Measurements from ENCODE around the gene LRIG2.

LRIG2 gene

GRCh38 chr1:113029822-113030221 is 43.2 kb upstream of the LRIG2 start (continued):
- TF ChIP-seq, protein P1, sequence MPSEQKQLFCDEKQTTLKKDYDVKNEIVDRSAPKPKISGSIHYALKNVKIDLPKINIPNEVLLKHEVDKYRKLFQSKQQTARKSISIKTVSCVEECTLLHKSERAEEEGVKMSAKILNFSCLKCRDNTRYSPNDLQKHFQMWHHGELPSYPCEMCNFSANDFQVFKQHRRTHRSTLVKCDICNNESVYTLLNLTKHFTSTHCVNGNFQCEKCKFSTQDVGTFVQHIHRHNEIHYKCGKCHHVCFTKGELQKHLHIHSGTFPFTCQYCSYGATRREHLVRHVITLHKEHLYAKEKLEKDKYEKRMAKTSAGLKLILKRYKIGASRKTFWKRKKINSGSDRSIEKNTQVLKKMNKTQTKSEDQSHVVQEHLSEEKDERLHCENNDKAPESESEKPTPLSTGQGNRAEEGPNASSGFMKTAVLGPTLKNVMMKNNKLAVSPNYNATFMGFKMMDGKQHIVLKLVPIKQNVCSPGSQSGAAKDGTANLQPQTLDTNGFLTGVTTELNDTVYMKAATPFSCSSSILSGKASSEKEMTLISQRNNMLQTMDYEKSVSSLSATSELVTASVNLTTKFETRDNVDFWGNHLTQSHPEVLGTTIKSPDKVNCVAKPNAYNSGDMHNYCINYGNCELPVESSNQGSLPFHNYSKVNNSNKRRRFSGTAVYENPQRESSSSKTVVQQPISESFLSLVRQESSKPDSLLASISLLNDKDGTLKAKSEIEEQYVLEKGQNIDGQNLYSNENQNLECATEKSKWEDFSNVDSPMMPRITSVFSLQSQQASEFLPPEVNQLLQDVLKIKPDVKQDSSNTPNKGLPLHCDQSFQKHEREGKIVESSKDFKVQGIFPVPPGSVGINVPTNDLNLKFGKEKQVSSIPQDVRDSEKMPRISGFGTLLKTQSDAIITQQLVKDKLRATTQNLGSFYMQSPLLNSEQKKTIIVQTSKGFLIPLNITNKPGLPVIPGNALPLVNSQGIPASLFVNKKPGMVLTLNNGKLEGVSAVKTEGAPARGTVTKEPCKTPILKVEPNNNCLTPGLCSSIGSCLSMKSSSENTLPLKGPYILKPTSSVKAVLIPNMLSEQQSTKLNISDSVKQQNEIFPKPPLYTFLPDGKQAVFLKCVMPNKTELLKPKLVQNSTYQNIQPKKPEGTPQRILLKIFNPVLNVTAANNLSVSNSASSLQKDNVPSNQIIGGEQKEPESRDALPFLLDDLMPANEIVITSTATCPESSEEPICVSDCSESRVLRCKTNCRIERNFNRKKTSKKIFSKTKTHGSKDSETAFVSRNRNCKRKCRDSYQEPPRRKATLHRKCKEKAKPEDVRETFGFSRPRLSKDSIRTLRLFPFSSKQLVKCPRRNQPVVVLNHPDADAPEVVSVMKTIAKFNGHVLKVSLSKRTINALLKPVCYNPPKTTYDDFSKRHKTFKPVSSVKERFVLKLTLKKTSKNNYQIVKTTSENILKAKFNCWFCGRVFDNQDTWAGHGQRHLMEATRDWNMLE (tag by site-specific recombination; conservative IDR thresholded peaks at IDR 0.05; ENCODE audit: low read depth) = no peak
- no peak for TF ChIP-seq FEZF1 (tag by site-specific recombination; IDR thresholded peaks at IDR 0.05)
- TF ChIP-seq SCRT2 (tag by site-specific recombination; IDR thresholded peaks at IDR 0.05) = no peak
- TF ChIP-seq ZNF148 (tag by site-specific recombination; IDR thresholded peaks at IDR 0.05; ENCODE audit: borderline replicate concordance) = no peak
- TF ChIP-seq BCL11B (tag by site-specific recombination; IDR thresholded peaks at IDR 0.05; ENCODE audit: low read depth) = no peak
- TF ChIP-seq ZNF792 (tag by site-specific recombination; IDR thresholded peaks at IDR 0.05) = no peak
- TF ChIP-seq EGR2 (tag by site-specific recombination; IDR thresholded peaks at IDR 0.05; ENCODE audit: low read depth) = no peak
- no peak for TF ChIP-seq ZNF366 (tag by site-specific recombination; conservative IDR thresholded peaks at IDR 0.05)
- no peak for TF ChIP-seq ZBTB17 (tag by site-specific recombination; IDR thresholded peaks at IDR 0.05)
- no peak for TF ChIP-seq ZNF501 (tag by site-specific recombination; IDR thresholded peaks at IDR 0.05)
- no peak for TF ChIP-seq KLF7 (tag by site-specific recombination; IDR thresholded peaks at IDR 0.05; ENCODE audit: borderline replicate concordance)
- no peak for TF ChIP-seq ZNF350 (tag by site-specific recombination; IDR thresholded peaks at IDR 0.05)
- no peak for TF ChIP-seq ZNF548 (tag by site-specific recombination; IDR thresholded peaks at IDR 0.05)
- TF ChIP-seq, protein P2, sequence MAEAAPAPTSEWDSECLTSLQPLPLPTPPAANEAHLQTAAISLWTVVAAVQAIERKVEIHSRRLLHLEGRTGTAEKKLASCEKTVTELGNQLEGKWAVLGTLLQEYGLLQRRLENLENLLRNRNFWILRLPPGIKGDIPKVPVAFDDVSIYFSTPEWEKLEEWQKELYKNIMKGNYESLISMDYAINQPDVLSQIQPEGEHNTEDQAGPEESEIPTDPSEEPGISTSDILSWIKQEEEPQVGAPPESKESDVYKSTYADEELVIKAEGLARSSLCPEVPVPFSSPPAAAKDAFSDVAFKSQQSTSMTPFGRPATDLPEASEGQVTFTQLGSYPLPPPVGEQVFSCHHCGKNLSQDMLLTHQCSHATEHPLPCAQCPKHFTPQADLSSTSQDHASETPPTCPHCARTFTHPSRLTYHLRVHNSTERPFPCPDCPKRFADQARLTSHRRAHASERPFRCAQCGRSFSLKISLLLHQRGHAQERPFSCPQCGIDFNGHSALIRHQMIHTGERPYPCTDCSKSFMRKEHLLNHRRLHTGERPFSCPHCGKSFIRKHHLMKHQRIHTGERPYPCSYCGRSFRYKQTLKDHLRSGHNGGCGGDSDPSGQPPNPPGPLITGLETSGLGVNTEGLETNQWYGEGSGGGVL (tag by site-specific recombination; IDR thresholded peaks at IDR 0.05) = no peak
- no peak for TF ChIP-seq ZNF785 (tag by site-specific recombination; IDR thresholded peaks at IDR 0.05)
- no peak for TF ChIP-seq HOXA7 (CRISPR knock-in tag; IDR thresholded peaks at IDR 0.05; ENCODE audit: borderline replicate concordance)
- TF ChIP-seq, protein P3, sequence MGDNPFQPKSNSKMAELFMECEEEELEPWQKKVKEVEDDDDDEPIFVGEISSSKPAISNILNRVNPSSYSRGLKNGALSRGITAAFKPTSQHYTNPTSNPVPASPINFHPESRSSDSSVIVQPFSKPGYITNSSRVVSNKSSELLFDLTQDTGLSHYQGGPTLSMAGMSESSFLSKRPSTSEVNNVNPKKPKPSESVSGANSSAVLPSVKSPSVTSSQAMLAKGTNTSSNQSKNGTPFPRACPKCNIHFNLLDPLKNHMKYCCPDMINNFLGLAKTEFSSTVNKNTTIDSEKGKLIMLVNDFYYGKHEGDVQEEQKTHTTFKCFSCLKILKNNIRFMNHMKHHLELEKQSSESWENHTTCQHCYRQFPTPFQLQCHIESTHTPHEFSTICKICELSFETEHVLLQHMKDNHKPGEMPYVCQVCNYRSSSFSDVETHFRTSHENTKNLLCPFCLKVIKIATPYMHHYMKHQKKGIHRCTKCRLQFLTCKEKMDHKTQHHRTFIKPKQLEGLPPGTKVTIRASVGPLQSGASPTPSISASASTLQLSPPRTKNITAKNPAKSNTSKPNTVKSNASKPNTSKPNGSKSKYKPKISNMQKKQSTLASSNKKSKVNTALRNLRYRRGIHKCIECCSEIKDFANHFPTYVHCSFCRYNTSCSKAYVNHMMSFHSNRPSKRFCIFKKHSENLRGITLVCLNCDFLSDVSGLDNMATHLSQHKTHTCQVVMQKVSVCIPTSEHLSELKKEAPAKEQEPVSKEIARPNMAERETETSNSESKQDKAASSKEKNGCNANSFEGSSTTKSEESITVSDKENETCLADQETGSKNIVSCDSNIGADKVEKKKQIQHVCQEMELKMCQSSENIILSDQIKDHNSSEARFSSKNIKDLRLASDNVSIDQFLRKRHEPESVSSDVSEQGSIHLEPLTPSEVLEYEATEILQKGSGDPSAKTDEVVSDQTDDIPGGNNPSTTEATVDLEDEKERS (tag by site-specific recombination; IDR thresholded peaks at IDR 0.05) = no peak

Data from HEK293 (cell line).